SU-DHL-6 (cell line): ENCODE measurements around the gene LZTS2.

ENCODE experiments used
- H2AFZ ChIP-seq: fragments of 200-600 bp; sonication (generic); 2 replicates; pipeline ENCODE4 v1.6.1; 2014; ENCODE audit warnings: low read depth, mild to moderate bottlenecking, moderate library complexity, mixed read lengths, antibody characterized with exemption, low read length; ENCODE audit not compliant: severe bottlenecking
- H3F3A ChIP-seq: fragments of 200-600 bp; shearing (Covaris generic); 2 replicates; pipeline ENCODE4 v1.6.0; 2016; ENCODE audit warnings: antibody characterized with exemption, mild to moderate bottlenecking; ENCODE audit not compliant: insufficient read depth
- H3K27ac ChIP-seq: fragments of 200-600 bp; sonication (generic); 2 replicates; pipeline ENCODE4 v1.5.1; 2016; ENCODE audit warnings: low read depth, mild to moderate bottlenecking, low read length, moderate library complexity, mixed read lengths
- H3K27me3 ChIP-seq: fragments of 200-600 bp; sonication (generic), shearing (Covaris generic); 2 replicates; pipeline ENCODE4 v1.6.0; 2014; ENCODE audit warnings: mild to moderate bottlenecking, low read length
- H3K36me3 ChIP-seq: fragments of 200-600 bp; sonication (generic); 2 replicates; pipeline ENCODE4 v1.6.1; 2014; ENCODE audit warnings: mild to moderate bottlenecking, low read length, mixed read lengths
- H3K4me2 ChIP-seq: fragments of 300-600, 200-600 bp; shearing (Covaris generic), sonication (generic); 2 replicates; pipeline ENCODE4 v1.6.0; 2014; ENCODE audit warnings: low read length, low read depth, mild to moderate bottlenecking; ENCODE audit not compliant: poor library complexity, severe bottlenecking
- H3K4me3 ChIP-seq: fragments of 200-600 bp; sonication (generic); 2 replicates; pipeline ENCODE4 v1.5.1; 2014; ENCODE audit warnings: antibody characterized with exemption, low read length, mild to moderate bottlenecking, mixed read lengths; ENCODE audit not compliant: insufficient read depth, poor library complexity, severe bottlenecking
- H3K79me2 ChIP-seq: fragments of 200-600 bp; sonication (generic); 2 replicates; pipeline ENCODE4 v1.6.1; 2014; ENCODE audit warnings: mild to moderate bottlenecking, low read length, moderate library complexity; ENCODE audit not compliant: insufficient read depth
- H3K9ac ChIP-seq: fragments of 200-600 bp; sonication (generic); 2 replicates; pipeline ENCODE4 v1.7.0; 2014; ENCODE audit warnings: mild to moderate bottlenecking, low read length
- H3K9me2 ChIP-seq: fragments of 200-600 bp; sonication (generic); replicated peaks from 2 replicates; pipeline ENCODE4 v1.6.1; 2014; ENCODE audit warnings: low read length; ENCODE audit not compliant: insufficient read depth
- H3K9me3 ChIP-seq: fragments of 200-600 bp; sonication (generic); 2 replicates; pipeline ENCODE4 v1.6.1; 2014; ENCODE audit warnings: low read length, mixed read lengths; ENCODE audit not compliant: insufficient read depth
- H4K20me1 ChIP-seq: fragments of 200-600 bp; sonication (generic); 2 replicates; pipeline ENCODE4 v1.6.1; 2014; ENCODE audit warnings: low read depth, mild to moderate bottlenecking, antibody characterized with exemption, low read length, moderate library complexity, mixed read lengths
- EZH2phosphoT487 ChIP-seq: fragments of 200-600 bp; sonication (generic), shearing (Covaris generic); conservative IDR thresholded peaks from 2 replicates; pipeline ENCODE4 v1.6.1; 2018; ENCODE audit warnings: mild to moderate bottlenecking, antibody characterized with exemption, low read length, moderate library complexity, mixed read lengths
- TF ChIP-seq, protein P1 (sequence below): fragments of 200-600 bp; sonication (generic); IDR thresholded peaks from one replicate; pipeline ENCODE4 v1.5.1; 2017; ENCODE audit warnings: antibody characterized with exemption, mild to moderate bottlenecking, low read length, moderate library complexity; ENCODE audit not compliant: insufficient read depth, poor library complexity, severe bottlenecking

The LZTS2 gene

GRCh38 chr10:100977436-100977835, 22.2 kb upstream of the LZTS2 start:
- no peak overlapping the region for H3K9ac ChIP-seq
- no peak overlapping the region for H3K4me3 ChIP-seq
- no peaks in the 10 kb centered on the region for H3K79me2 ChIP-seq
- H3F3A ChIP-seq: no peaks in the 10 kb centered on the region
- H4K20me1 ChIP-seq: no peaks in the 10 kb centered on the region
- no peak overlapping the region for H3K4me2 ChIP-seq
- H3K27me3 ChIP-seq: no peaks in the 10 kb centered on the region
- no peak overlapping the region for H3K27ac ChIP-seq
- no peak for TF ChIP-seq EZH2phosphoT487
- TF ChIP-seq, protein P1, sequence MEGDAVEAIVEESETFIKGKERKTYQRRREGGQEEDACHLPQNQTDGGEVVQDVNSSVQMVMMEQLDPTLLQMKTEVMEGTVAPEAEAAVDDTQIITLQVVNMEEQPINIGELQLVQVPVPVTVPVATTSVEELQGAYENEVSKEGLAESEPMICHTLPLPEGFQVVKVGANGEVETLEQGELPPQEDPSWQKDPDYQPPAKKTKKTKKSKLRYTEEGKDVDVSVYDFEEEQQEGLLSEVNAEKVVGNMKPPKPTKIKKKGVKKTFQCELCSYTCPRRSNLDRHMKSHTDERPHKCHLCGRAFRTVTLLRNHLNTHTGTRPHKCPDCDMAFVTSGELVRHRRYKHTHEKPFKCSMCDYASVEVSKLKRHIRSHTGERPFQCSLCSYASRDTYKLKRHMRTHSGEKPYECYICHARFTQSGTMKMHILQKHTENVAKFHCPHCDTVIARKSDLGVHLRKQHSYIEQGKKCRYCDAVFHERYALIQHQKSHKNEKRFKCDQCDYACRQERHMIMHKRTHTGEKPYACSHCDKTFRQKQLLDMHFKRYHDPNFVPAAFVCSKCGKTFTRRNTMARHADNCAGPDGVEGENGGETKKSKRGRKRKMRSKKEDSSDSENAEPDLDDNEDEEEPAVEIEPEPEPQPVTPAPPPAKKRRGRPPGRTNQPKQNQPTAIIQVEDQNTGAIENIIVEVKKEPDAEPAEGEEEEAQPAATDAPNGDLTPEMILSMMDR: no peak
- no peaks in the 10 kb centered on the region for H3K9me2 ChIP-seq
- no peak overlapping the region for H2AFZ ChIP-seq
- H3K9me3 ChIP-seq: no peaks in the 10 kb centered on the region
- H3K36me3 ChIP-seq: no peaks in the 10 kb centered on the region

- H2AFZ ChIP-seq: no peak overlapping the region
- H3K4me3 ChIP-seq: no peak overlapping the region
- H3F3A ChIP-seq: no peaks in the 10 kb centered on the region
- H3K27me3 ChIP-seq: no peaks in the 10 kb centered on the region
- TF ChIP-seq EZH2phosphoT487: no peak
- TF ChIP-seq, protein P1: no peak
- no peak overlapping the region for H3K27ac ChIP-seq
- H3K36me3 ChIP-seq: no peaks in the 10 kb centered on the region
- no peak overlapping the region for H3K9ac ChIP-seq
- H3K9me2 ChIP-seq: no peaks in the 10 kb centered on the region
- H4K20me1 ChIP-seq: no peaks in the 10 kb centered on the region
- no peaks in the 10 kb centered on the region for H3K9me3 ChIP-seq
- H3K79me2 ChIP-seq: no peaks in the 10 kb centered on the region
- H3K4me2 ChIP-seq: no peak overlapping the region
Measured at GRCh38 chr10:100978121-100978900, 21.3 kb upstream of the LZTS2 start.

GRCh38 chr10:100978901-100979195, 20.8 kb upstream of the LZTS2 start:
- no peak overlapping the region for H2AFZ ChIP-seq
- H3K9me2 ChIP-seq: no peaks in the 10 kb centered on the region
- no peak for TF ChIP-seq EZH2phosphoT487
- TF ChIP-seq, protein P1: no peak
- H3K4me3 ChIP-seq: no peak overlapping the region
- H3K9ac ChIP-seq: no peak overlapping the region
- H3K27me3 ChIP-seq: no peaks in the 10 kb centered on the region
- H3K4me2 ChIP-seq: no peak overlapping the region
- no peaks in the 10 kb centered on the region for H3F3A ChIP-seq
- H4K20me1 ChIP-seq: no peaks in the 10 kb centered on the region
- H3K36me3 ChIP-seq: no peaks in the 10 kb centered on the region
- no peaks in the 10 kb centered on the region for H3K79me2 ChIP-seq
- H3K9me3 ChIP-seq: no peaks in the 10 kb centered on the region
- H3K27ac ChIP-seq: no peak overlapping the region
